ENCODE data around the gene E2F7. TPM values are rescaled to one million over a fixed set of nuclear protein-coding genes. Genes with fewer than 3 reads are reported as not detected.

E2F7 gene
- total RNA-seq, 1 experiment from 2014 or later, result 28.4 TPM

DNA sequence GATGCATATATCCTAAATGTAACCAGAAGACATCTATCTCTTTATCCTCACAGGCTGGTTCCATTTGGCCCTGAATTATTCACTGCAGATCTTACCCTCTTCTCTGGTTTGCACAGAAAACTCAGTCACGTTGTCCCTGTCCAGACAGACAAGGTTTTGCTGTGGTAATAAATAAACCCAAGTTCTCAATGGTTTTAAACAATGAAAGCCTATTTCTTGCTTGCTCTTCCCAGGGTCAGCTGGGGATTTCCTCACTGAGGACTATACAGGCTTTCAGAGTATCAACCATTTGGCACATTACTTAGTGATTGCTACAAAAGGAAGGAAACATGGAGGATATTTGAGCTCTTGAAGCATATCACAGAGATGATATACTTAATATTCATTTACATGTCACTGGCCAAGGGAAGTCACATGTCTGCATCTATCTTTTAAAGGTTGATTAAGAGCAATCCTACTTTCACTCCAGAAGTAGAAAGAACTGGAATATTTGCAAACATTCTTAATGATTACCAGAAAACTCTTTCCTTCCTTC, 24.4 kb upstream of the E2F7 start:
- Mint-ChIP-seq H3K4me3 (no peak overlapping the region), H3K4me1 (peaks cover 7% of the 10 kb centered on the region; the same call in 1 of the 2 replicates), H3K36me3 (no peaks in the 10 kb centered on the region), H3K27me3 (ENCODE audit: low read depth) (no peaks in the 10 kb centered on the region), H3K9me3 (peaks cover 5% of the 10 kb centered on the region), H3K27ac (no peak overlapping the region)
- DNase-seq (ENCODE audit: low spot score) (no peak), ATAC-seq (no peak)
- CTCF ChIA-PET, result no interaction called here
- POLR2A ChIA-PET, result no interaction called here
- TF ChIP-seq ZNF263 (CRISPR knock-in tag; IDR thresholded peaks at IDR 0.05; ENCODE audit: low read depth), result no peak
- TF ChIP-seq, protein P1, sequence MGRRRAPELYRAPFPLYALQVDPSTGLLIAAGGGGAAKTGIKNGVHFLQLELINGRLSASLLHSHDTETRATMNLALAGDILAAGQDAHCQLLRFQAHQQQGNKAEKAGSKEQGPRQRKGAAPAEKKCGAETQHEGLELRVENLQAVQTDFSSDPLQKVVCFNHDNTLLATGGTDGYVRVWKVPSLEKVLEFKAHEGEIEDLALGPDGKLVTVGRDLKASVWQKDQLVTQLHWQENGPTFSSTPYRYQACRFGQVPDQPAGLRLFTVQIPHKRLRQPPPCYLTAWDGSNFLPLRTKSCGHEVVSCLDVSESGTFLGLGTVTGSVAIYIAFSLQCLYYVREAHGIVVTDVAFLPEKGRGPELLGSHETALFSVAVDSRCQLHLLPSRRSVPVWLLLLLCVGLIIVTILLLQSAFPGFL (CRISPR knock-in tag; IDR thresholded peaks at IDR 0.05; ENCODE audit: borderline replicate concordance), result no peak
- no peak for TF ChIP-seq EMX1 (CRISPR knock-in tag; IDR thresholded peaks at IDR 0.05)
- no peak for TF ChIP-seq TEAD1 (CRISPR knock-in tag; IDR thresholded peaks at IDR 0.05)
- no peak for TF ChIP-seq ZNF423 (CRISPR knock-in tag; IDR thresholded peaks at IDR 0.05)
- no peak for TF ChIP-seq GRHL2 (CRISPR knock-in tag; IDR thresholded peaks at IDR 0.05; ENCODE audit: insufficient replicate concordance, severe bottlenecking)
- TF ChIP-seq, protein P2, sequence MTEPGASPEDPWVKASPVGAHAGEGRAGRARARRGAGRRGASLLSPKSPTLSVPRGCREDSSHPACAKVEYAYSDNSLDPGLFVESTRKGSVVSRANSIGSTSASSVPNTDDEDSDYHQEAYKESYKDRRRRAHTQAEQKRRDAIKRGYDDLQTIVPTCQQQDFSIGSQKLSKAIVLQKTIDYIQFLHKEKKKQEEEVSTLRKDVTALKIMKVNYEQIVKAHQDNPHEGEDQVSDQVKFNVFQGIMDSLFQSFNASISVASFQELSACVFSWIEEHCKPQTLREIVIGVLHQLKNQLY (CRISPR knock-in tag; IDR thresholded peaks at IDR 0.05), result no peak
- TF ChIP-seq TCF7 (CRISPR knock-in tag; IDR thresholded peaks at IDR 0.05; ENCODE audit: low read depth), result no peak
- TF ChIP-seq, protein P3, sequence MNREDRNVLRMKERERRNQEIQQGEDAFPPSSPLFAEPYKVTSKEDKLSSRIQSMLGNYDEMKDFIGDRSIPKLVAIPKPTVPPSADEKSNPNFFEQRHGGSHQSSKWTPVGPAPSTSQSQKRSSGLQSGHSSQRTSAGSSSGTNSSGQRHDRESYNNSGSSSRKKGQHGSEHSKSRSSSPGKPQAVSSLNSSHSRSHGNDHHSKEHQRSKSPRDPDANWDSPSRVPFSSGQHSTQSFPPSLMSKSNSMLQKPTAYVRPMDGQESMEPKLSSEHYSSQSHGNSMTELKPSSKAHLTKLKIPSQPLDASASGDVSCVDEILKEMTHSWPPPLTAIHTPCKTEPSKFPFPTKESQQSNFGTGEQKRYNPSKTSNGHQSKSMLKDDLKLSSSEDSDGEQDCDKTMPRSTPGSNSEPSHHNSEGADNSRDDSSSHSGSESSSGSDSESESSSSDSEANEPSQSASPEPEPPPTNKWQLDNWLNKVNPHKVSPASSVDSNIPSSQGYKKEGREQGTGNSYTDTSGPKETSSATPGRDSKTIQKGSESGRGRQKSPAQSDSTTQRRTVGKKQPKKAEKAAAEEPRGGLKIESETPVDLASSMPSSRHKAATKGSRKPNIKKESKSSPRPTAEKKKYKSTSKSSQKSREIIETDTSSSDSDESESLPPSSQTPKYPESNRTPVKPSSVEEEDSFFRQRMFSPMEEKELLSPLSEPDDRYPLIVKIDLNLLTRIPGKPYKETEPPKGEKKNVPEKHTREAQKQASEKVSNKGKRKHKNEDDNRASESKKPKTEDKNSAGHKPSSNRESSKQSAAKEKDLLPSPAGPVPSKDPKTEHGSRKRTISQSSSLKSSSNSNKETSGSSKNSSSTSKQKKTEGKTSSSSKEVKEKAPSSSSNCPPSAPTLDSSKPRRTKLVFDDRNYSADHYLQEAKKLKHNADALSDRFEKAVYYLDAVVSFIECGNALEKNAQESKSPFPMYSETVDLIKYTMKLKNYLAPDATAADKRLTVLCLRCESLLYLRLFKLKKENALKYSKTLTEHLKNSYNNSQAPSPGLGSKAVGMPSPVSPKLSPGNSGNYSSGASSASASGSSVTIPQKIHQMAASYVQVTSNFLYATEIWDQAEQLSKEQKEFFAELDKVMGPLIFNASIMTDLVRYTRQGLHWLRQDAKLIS (CRISPR knock-in tag; IDR thresholded peaks at IDR 0.05; ENCODE audit: borderline replicate concordance), result no peak
- TF ChIP-seq TP53 (CRISPR knock-in tag; IDR thresholded peaks at IDR 0.05), result no peak
- TF ChIP-seq ETV6 (CRISPR knock-in tag; IDR thresholded peaks at IDR 0.05), result no peak
- TF ChIP-seq, protein P4, sequence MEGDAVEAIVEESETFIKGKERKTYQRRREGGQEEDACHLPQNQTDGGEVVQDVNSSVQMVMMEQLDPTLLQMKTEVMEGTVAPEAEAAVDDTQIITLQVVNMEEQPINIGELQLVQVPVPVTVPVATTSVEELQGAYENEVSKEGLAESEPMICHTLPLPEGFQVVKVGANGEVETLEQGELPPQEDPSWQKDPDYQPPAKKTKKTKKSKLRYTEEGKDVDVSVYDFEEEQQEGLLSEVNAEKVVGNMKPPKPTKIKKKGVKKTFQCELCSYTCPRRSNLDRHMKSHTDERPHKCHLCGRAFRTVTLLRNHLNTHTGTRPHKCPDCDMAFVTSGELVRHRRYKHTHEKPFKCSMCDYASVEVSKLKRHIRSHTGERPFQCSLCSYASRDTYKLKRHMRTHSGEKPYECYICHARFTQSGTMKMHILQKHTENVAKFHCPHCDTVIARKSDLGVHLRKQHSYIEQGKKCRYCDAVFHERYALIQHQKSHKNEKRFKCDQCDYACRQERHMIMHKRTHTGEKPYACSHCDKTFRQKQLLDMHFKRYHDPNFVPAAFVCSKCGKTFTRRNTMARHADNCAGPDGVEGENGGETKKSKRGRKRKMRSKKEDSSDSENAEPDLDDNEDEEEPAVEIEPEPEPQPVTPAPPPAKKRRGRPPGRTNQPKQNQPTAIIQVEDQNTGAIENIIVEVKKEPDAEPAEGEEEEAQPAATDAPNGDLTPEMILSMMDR (IDR thresholded peaks at IDR 0.05), result no peak

DNA sequence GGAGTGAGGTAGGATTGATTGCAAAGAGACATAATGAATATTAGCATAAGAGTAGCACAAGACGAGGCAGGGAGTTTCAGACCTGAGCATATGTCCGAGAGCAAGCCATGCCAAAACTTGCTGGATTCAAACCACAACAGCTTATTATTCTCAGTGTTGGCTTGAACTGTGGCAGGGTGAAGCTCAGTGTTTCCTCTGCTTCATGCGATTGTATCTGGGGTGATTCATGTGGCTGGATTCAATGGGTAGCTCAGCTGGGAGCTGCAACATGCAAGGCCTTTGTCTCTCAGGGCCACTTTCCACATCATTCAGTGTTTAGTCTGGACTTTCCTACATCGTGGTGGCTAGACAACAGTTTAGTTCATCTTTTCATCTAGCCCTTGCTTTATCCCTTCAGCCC, 22.1 kb upstream of the E2F7 start:
- peaks cover 7% of the 10 kb centered on the region; the same call in 1 of the 2 replicates for H3K4me1 Mint-ChIP-seq
- CTCF ChIA-PET, result no interaction called here
- POLR2A ChIA-PET, result no interaction called here
- TF ChIP-seq FOXP1 (CRISPR knock-in tag; IDR thresholded peaks at IDR 0.05; ENCODE audit: borderline replicate concordance), result no peak
- no peak for TF ChIP-seq CBFB (CRISPR knock-in tag; IDR thresholded peaks at IDR 0.05; ENCODE audit: low read depth)
- no peak for TF ChIP-seq CREM (CRISPR knock-in tag; IDR thresholded peaks at IDR 0.05)
- no peak for TF ChIP-seq ZNF138 (CRISPR knock-in tag; conservative IDR thresholded peaks at IDR 0.05)
- TF ChIP-seq ZNF232 (CRISPR knock-in tag; IDR thresholded peaks at IDR 0.05), result no peak
- no peak for TF ChIP-seq EMX1 (CRISPR knock-in tag; IDR thresholded peaks at IDR 0.05)
- TF ChIP-seq TP53 (CRISPR knock-in tag; IDR thresholded peaks at IDR 0.05), result no peak
- no peak for TF ChIP-seq NFATC4 (CRISPR knock-in tag; IDR thresholded peaks at IDR 0.05)
- TF ChIP-seq, protein P5, sequence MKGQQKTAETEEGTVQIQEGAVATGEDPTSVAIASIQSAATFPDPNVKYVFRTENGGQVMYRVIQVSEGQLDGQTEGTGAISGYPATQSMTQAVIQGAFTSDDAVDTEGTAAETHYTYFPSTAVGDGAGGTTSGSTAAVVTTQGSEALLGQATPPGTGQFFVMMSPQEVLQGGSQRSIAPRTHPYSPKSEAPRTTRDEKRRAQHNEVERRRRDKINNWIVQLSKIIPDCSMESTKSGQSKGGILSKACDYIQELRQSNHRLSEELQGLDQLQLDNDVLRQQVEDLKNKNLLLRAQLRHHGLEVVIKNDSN (CRISPR knock-in tag; IDR thresholded peaks at IDR 0.05), result no peak
- no peak for TF ChIP-seq GABPB1 (CRISPR knock-in tag; IDR thresholded peaks at IDR 0.05)
- TF ChIP-seq, protein P6, sequence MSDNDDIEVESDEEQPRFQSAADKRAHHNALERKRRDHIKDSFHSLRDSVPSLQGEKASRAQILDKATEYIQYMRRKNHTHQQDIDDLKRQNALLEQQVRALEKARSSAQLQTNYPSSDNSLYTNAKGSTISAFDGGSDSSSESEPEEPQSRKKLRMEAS (CRISPR knock-in tag; IDR thresholded peaks at IDR 0.05), result no peak
- DNase-seq (ENCODE audit: low spot score), result no peak
- H3K4me3 Mint-ChIP-seq, result no peak overlapping the region
- H3K27ac Mint-ChIP-seq, result no peak overlapping the region
- peaks cover 3% of the 10 kb centered on the region; the same call in 1 of the 2 replicates for H3K9me3 Mint-ChIP-seq
- ATAC-seq, result peak; percentile 48; the same call in 1 of the 2 replicates
- H3K36me3 Mint-ChIP-seq, result no peaks in the 10 kb centered on the region
- no peaks in the 10 kb centered on the region for H3K27me3 Mint-ChIP-seq (ENCODE audit: low read depth)
